Activated T-cell treated with anti-CD3 and anti-CD28 coated beads, Interleukin-2, amount 50 U/mL, for 72 hours (primary cell): ENCODE measurements around the gene CYP4B1. TPM values are rescaled to one million over a fixed set of nuclear protein-coding genes. Genes with fewer than 3 reads are reported as not detected.

Experiments
- ATAC-seq, 2 donors: fragments of 150-1000 bp; cut with Tn5 transposase; replicated peaks in 1 of 2; 2 replicates each; pipeline ENCODE4 v1.10.0; 2021; ENCODE audit warnings: moderate library complexity in 2 of 2, mild to moderate bottlenecking in 1 of 2
- DNase-seq, 2 donors: peaks; one replicate each; pipeline ENCODE4 v3.0.0; 2021 to 2022; ENCODE audit warnings: mixed read lengths in 1 of 2
- H3K27ac Mint-ChIP-seq: one replicate; pipeline ENCODE4 v1.8.0; 2022; ENCODE audit warnings: mild to moderate bottlenecking, moderate library complexity, mixed read lengths
- H3K27me3 Mint-ChIP-seq: one replicate; pipeline ENCODE4 v1.8.0; 2022; ENCODE audit warnings: low read depth, mixed read lengths
- H3K36me3 Mint-ChIP-seq, 2 donors: one replicate each; pipeline ENCODE4 v1.8.0; 2022; ENCODE audit warnings: mixed read lengths in 2 of 2, mild to moderate bottlenecking in 1 of 2; ENCODE audit not compliant: insufficient read depth in 2 of 2
- H3K4me1 Mint-ChIP-seq: one replicate; pipeline ENCODE4 v1.8.0; 2022; ENCODE audit warnings: low read depth, mixed read lengths
- H3K4me3 Mint-ChIP-seq, 2 donors: one replicate each; pipeline ENCODE4 v1.8.0; 2022; ENCODE audit warnings: mild to moderate bottlenecking in 2 of 2, mixed read lengths in 2 of 2, moderate library complexity in 2 of 2
- H3K9me3 Mint-ChIP-seq, 2 donors: one replicate each; pipeline ENCODE4 v1.8.0; 2022; ENCODE audit warnings: mixed read lengths in 2 of 2
- total RNA-seq, 2 donors: library from RNA; stranded (reverse); gene quantifications; one replicate each; pipeline ENCODE4 v1.2.3, GENCODE V29; 2022

CYP4B1 gene
- total RNA-seq, 2 donors from 2014 or later, result not detected

DNA sequence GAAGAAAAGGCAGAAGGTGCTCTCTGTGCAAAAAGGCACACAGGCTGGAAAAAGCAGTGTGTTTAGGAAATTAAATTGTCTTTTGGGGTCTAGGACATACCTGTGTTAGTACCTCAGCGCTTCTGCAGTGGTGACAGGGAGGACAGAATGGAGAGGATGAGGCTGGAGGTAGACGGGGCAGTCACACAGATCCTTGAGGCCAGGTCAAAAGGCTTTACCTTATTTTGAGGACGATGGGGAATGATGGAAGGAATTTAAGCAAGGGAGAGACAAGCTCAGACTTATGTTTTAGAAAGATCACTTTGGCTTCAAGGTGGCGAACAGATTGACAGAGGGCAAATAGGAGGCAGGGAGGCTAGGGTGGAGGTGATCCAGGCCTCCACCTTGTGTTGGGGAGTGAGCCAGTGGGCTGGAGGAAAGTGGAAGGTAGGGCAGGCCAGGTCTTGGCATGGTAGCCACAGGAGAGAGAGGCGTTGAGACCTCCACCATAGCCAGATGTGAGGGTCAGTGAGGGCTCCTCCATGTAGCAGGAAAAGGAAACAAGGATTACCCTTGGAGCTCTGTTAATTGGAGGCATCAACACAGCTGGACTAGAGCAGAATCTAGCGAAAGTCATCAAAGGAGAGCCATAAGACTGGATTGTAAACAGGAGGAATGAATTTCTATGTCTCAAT is 4.2 kb downstream of the CYP4B1 start:
- H3K27me3 Mint-ChIP-seq, result peaks cover 8% of the 10 kb centered on the region
- DNase-seq, result no peak
- no peaks in the 10 kb centered on the region for H3K4me1 Mint-ChIP-seq
- peaks cover 0 to 1% of the 10 kb centered on the region in 2 donors for H3K9me3 Mint-ChIP-seq
- H3K27ac Mint-ChIP-seq, result no peak overlapping the region
- no peak for ATAC-seq
- H3K4me3 Mint-ChIP-seq, result no peak overlapping the region
- no peaks in the 10 kb centered on the region for H3K36me3 Mint-ChIP-seq

DNA sequence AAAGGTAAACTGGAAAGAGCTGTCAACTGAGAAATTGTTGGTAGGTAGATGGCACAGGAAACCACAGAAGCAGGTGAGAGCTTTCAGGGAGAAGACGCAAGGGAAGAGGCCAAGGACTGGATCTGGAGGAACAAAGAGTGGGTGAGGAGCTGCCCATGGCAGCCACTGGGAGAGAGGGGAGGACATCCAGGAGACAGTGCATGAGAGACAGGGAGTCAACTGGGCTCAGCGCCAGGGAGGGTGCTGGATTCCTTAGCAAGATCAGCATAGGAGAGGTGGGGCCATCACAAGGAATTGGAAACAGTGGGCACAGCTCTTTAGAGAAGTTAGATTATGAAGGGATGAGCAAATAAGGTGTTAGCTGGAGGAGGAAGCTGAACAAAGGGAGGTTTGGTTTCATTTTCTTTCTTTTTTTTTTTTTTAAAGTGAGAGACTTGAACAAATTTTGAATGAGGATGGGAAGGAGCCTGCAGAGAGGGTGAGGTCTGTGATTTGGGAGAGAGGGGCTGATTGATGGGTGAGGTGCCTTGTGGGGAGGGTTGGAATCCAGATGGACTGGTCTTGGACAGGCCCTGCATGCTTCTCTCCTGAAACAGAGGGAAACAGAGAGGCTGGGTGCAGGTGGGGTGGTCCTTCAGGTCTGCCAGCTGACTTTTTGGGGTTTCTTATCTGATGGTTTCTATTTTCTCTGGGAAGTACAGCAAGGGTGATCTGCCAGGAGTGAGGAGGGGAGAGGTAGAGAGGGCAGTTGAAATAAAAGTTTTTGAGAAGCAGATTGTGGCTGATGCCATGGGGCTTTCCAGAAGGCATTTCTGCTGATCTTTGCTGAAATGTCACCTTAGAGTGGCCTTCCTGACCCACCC is 5.4 kb downstream of the CYP4B1 start:
- Mint-ChIP-seq H3K4me1 (no peaks in the 10 kb centered on the region), H3K27ac (no peak overlapping the region), H3K27me3 (no peaks in the 10 kb centered on the region), H3K9me3 (peaks cover 0 to 1% of the 10 kb centered on the region in 2 donors), H3K4me3 (no peak overlapping the region), H3K36me3 (no peaks in the 10 kb centered on the region)
- DNase-seq (no peak), ATAC-seq (no peak)

DNA sequence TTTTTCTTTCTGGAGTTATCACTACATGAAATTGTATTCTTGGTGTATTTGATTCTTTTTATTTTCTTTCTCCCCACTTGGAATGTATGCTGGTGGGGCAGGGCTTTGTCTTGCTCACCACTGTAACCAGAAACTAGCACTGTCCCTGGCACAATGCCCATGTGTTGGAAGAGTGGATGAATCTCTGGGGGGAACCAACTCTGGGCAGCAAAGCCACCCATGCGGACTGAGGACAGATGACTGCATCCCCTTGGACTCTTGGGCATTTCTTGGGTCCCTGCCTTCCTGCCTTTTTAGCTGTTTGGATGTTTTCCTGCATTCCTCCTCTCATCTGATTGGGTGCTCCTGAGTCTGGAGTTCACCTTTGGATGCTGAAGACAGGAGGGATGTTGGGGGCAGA is 6.1 kb downstream of the CYP4B1 start:
- Mint-ChIP-seq H3K4me3 (no peak overlapping the region), H3K27ac (no peak overlapping the region), H3K4me1 (no peaks in the 10 kb centered on the region), H3K9me3 (peaks cover 0 to 1% of the 10 kb centered on the region in 2 donors), H3K27me3 (no peaks in the 10 kb centered on the region), H3K36me3 (no peaks in the 10 kb centered on the region)
- no peak for DNase-seq
- no peak for ATAC-seq

DNA sequence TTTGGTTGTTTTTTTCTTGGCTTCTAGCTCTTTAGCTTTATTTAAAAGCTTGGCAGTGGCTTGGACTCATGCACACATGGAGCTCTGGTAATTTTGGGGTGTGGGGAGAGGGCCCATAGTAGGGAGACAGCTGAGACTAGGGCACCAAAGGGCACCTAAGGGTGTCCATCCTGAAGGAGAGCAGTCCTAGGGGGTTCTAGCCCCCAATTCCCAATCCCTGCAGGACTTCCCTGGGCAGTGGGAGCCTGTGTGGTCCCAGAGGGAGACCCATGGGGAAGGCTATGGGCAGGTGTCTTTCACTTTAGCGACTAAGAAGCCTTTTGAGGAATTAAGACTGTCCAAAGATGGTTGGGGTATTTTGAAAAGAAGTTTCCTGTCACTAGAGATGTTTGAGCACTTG is 6.9 kb downstream of the CYP4B1 start:
- DNase-seq (no peak), ATAC-seq (no peak)
- Mint-ChIP-seq H3K4me1 (no peaks in the 10 kb centered on the region), H3K27ac (no peak overlapping the region), H3K27me3 (no peaks in the 10 kb centered on the region), H3K9me3 (peaks cover 0 to 1% of the 10 kb centered on the region in 2 donors), H3K4me3 (no peak overlapping the region), H3K36me3 (no peaks in the 10 kb centered on the region)

DNA sequence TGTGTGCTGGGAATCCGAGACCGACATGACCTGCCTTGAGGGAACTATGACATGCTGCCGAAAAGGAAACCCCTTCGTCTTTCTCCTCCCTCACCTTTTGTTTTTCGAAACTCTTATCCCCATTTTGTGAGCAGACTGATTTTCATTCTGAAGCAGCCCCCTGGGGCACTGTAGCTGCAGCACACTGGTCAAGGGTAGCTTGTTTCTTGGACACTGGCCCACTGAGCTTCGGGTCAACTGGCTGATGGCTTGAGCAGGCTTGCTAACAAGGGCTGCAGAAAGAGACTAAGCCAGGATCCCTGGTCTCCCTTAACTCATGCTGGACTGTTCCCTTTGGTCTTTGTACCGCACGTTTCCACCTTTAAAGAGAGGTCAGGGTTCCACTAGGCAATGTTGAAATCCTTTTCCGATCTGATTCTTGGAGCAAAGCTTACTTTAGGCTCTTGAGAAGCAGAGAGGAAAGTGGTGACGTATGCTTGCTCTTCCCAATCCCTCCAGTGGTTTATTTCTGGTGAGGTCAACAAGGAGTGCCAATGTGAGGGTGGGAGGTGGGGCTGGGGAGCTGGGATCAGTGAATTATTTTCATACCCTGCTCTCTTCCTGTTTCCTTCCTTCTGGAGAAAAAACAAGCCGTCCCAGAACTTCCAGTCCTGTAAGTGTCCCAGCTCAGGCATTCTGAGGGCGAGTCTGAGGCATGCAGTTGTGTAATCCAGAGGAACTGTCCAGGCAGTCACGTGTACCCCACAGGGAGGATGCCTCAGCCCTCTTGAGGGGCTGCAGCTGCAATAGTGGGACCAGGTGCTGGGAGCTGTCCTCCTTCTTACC is 7.6 kb downstream of the CYP4B1 start:
- peaks cover 0 to 1% of the 10 kb centered on the region in 2 donors for H3K9me3 Mint-ChIP-seq
- no peaks in the 10 kb centered on the region for H3K27me3 Mint-ChIP-seq
- DNase-seq (no peak), ATAC-seq (no peak)
- no peak overlapping the region for H3K4me3 Mint-ChIP-seq
- no peak overlapping the region for H3K27ac Mint-ChIP-seq
- no peaks in the 10 kb centered on the region for H3K4me1 Mint-ChIP-seq
- H3K36me3 Mint-ChIP-seq, result no peaks in the 10 kb centered on the region

DNA sequence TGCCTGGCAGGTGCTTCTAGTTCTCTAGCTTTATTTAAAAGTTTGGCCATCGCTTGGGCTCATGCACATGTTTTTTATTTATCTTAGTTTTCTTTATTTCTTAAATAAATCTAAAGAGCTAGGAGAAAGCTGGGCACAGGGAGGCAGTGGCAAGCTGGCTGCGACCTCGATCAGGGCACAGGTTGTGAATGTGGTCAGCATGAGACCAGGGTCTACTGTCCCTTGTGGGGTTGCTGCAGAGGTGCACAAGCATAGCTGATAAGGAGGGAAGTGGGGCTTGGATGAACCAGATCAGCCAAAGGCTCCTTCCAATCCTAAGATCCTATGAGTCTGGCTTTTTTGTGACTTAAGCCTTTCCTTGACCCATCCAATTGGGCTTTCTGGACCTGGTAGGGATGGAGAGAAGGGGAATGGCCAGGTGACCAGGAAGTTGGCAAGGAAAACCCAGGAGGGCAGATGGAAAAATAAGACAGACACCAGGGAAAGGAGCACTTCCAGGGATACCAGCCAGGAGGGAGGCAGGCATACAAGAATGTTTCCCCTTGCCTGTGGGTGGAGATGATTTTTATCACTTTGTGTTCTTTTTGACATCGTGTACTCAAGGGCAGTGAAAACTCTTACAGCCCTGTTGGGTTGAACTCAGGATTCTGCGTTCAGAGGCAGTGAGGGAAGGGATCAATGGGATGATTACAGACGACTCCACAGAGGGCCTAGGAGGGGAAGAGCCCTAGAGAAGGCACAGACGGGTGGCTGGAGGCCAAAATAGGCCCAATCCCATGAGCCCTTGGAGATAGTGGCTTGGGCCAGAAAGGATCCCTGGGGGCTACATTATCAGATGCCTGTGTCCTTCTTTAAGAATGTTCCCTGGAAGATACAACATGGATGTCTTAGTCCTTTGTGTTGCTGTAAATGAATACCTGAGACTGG is 8.5 kb downstream of the CYP4B1 start:
- DNase-seq, result no peak
- Mint-ChIP-seq H3K27me3 (no peaks in the 10 kb centered on the region), H3K36me3 (no peaks in the 10 kb centered on the region), H3K9me3 (peaks cover 0 to 1% of the 10 kb centered on the region in 2 donors), H3K4me1 (no peaks in the 10 kb centered on the region), H3K4me3 (no peak overlapping the region), H3K27ac (no peak overlapping the region)
- ATAC-seq, result no peak

DNA sequence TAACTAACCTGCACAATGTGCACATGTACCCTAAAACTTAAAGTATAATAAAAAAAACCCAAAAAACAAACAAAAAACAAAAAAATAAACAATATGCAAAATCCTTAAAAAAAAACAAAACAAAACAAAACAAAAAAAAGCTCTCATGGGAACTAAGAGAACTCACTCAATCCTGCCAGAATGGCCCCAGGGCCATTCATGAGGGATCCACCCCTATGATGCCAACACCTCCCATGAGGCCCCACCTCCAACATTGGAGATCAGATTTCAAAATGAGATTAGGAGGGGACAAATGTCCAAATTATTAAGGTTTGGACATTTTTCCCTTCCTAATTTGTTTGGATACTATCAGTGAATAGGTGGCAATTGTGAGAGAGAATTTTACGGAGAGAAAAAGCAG is 10.2 kb downstream of the CYP4B1 start:
- H3K4me1 Mint-ChIP-seq, result no peaks in the 10 kb centered on the region
- H3K36me3 Mint-ChIP-seq, result no peaks in the 10 kb centered on the region
- no peak overlapping the region for H3K4me3 Mint-ChIP-seq
- no peaks in the 10 kb centered on the region for H3K27me3 Mint-ChIP-seq
- DNase-seq (no peak), ATAC-seq (no peak)
- H3K9me3 Mint-ChIP-seq, result peaks cover 0 to 1% of the 10 kb centered on the region in 2 donors
- H3K27ac Mint-ChIP-seq, result no peak overlapping the region

DNA sequence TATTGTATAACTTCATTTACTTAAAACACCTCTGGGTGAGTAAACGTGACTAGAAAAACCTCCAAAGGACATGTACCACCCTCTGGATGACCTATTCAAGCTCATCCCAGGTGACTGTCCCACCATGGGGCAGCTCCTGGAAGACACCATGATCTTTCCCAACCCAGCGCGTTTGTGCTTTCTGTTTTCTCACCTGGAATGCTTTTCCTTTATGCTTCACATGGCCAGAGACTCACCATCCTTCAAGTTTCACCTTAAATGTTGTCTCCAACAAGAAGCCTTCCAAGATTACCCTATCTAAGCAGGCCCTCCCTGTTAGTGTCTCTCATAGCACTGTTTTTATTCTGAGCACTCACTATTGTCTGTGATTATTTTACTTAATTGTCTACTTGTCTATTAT is 11.1 kb downstream of the CYP4B1 start:
- H3K27me3 Mint-ChIP-seq, result no peaks in the 10 kb centered on the region

DNA sequence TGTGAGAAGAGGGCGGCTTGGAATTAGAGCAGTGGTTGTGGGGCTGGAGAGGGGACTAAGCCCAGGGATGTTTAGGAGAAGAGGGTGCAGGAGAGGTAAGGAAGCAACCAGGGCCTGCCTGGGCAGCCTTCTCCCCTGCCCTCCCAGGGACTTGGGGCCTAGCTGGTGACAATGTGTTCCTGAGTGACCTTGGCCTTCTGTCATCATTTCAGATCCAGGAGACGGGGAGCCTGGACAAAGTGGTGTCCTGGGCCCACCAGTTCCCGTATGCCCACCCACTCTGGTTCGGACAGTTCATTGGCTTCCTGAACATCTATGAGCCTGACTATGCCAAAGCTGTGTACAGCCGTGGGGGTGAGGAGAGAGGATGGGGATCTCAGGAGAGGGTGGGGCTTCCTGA is 11.8 kb downstream of the CYP4B1 start:
- Mint-ChIP-seq H3K27ac (no peak overlapping the region), H3K4me3 (no peak overlapping the region)

More for the DNA sequence above, 11.1 kb downstream of the CYP4B1 start:
- no peak overlapping the region for H3K4me3 Mint-ChIP-seq
- peaks cover 0 to 1% of the 10 kb centered on the region in 2 donors for H3K9me3 Mint-ChIP-seq
- DNase-seq (no peak), ATAC-seq (no peak)
- H3K27ac Mint-ChIP-seq, result no peak overlapping the region
- H3K36me3 Mint-ChIP-seq, result no peaks in the 10 kb centered on the region
- no peaks in the 10 kb centered on the region for H3K4me1 Mint-ChIP-seq

DNA sequence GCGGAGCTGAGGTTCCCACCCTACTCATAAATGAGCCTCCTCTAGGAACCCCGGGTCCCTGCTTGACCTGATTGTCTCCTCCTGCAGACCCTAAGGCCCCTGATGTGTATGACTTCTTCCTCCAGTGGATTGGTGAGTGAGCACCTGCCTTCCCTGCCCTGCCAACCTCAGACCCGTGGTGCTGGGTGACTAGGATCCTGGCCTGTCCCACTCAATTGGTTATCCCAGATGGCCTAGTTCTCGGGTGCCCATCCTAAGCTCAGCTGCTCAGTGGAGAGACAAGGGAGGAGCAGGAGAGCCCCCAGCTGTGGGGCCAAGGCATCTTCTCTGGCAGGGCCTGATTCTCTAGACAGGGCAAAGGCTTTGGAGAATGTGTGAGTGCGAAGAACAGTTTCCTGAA is 12.2 kb downstream of the CYP4B1 start:
- no peaks in the 10 kb centered on the region for H3K27me3 Mint-ChIP-seq

More for the DNA sequence above, 11.8 kb downstream of the CYP4B1 start:
- ATAC-seq (no peak), DNase-seq (no peak)
- H3K4me1 Mint-ChIP-seq, result no peaks in the 10 kb centered on the region
- H3K27me3 Mint-ChIP-seq, result no peaks in the 10 kb centered on the region
- peaks cover 0 to 1% of the 10 kb centered on the region in 2 donors for H3K9me3 Mint-ChIP-seq
- H3K36me3 Mint-ChIP-seq, result no peaks in the 10 kb centered on the region

DNA sequence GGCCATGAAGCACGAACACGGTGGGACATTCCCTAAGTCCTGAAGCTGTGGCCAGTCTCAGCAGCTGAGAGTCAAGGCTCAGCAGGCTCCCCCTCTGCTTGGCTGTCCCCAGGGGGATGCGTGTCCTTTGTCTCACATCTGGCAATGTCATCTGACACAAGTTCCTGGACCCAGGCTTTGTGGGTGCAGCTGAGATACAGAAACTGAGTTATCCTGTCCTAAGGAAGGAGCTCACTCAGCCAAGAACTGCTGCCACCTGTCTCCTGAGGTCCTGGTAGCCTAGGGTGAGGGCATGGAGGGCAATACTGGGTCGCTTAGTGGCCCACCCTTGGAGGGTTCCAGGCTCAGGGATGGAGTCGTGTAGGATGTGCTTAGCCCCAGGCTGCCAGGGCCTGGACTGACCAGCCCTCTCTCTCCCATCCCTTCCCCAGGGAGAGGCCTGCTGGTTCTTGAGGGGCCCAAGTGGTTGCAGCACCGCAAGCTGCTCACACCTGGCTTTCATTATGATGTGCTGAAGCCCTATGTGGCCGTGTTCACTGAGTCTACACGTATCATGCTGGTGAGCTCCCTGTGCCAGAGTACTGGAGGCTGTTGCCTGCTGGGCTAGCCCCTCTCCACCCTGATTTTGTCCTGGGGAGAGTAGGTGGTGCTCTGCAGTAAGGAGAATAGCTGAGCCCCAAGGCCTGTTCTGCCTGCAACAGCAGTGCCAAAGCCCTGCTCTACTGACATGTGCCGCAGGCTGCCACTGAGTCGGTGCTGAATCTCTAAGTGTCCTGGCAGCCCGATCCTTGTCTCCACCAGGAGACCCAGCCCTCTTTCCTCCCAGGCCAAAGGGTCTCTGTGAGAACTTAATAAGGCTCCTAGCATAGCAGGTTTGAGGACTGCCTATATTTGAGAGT is 13.5 kb downstream of the CYP4B1 start:
- Mint-ChIP-seq H3K4me3 (no peak overlapping the region), H3K4me1 (no peaks in the 10 kb centered on the region), H3K9me3 (peaks cover 0 to 1% of the 10 kb centered on the region in 2 donors), H3K27ac (no peak overlapping the region), H3K36me3 (no peaks in the 10 kb centered on the region), H3K27me3 (no peaks in the 10 kb centered on the region)
- DNase-seq (no peak), ATAC-seq (no peak)

More for the DNA sequence above, 12.2 kb downstream of the CYP4B1 start:
- no peak overlapping the region for H3K4me3 Mint-ChIP-seq
- H3K27ac Mint-ChIP-seq, result no peak overlapping the region
- ATAC-seq (no peak), DNase-seq (no peak)
- no peaks in the 10 kb centered on the region for H3K4me1 Mint-ChIP-seq
- peaks cover 0 to 1% of the 10 kb centered on the region in 2 donors for H3K9me3 Mint-ChIP-seq
- no peaks in the 10 kb centered on the region for H3K36me3 Mint-ChIP-seq
